HEK293T (cell line): Measurements from ENCODE around the gene SLC31A2.

Experiments
- CTBP1 ChIP-seq: fragments of 450-650 bp; IDR thresholded peaks from 2 replicates; pipeline ENCODE4 v1.6.1; 2016; ENCODE audit warnings: borderline replicate concordance
- ELF4 ChIP-seq: fragments of 450-650 bp; IDR thresholded peaks from 2 replicates; pipeline ENCODE4 v1.6.1; 2017; ENCODE audit warnings: antibody characterized with exemption
- FOXA1 ChIP-seq: fragments of 450-650 bp; IDR thresholded peaks from 2 replicates; pipeline ENCODE4 v1.6.1; 2016; ENCODE audit warnings: mild to moderate bottlenecking
- FOXK2 ChIP-seq: fragments of 450-650 bp; IDR thresholded peaks from 2 replicates; pipeline ENCODE4 v1.6.1; 2016; ENCODE audit warnings: mild to moderate bottlenecking
- FOXM1 ChIP-seq: fragments of 450-650 bp; IDR thresholded peaks from 2 replicates; pipeline ENCODE4 v1.6.1; 2017; ENCODE audit warnings: mild to moderate bottlenecking, borderline replicate concordance
- HDGF ChIP-seq: fragments of 450-650 bp; IDR thresholded peaks from 2 replicates; pipeline ENCODE4 v1.6.1; 2017; ENCODE audit warnings: antibody characterized with exemption, borderline replicate concordance
- L3MBTL2 ChIP-seq: fragments of 450-650 bp; conservative IDR thresholded peaks from 2 replicates; pipeline ENCODE4 v1.6.1; 2016; ENCODE audit warnings: mild to moderate bottlenecking
- LEF1 ChIP-seq: fragments of 450-650 bp; IDR thresholded peaks from 2 replicates; pipeline ENCODE4 v1.6.1; 2017; ENCODE audit warnings: mild to moderate bottlenecking, borderline replicate concordance
- NFRKB ChIP-seq: fragments of 450-650 bp; IDR thresholded peaks from 2 replicates; pipeline ENCODE4 v1.6.1; 2016; ENCODE audit warnings: mild to moderate bottlenecking, moderate library complexity
- PKNOX1 ChIP-seq: fragments of 450-650 bp; IDR thresholded peaks from 2 replicates; pipeline ENCODE4 v1.6.1; 2016
- SUZ12 ChIP-seq: fragments of 450-650 bp; IDR thresholded peaks from 2 replicates; pipeline ENCODE4 v1.6.1; 2016; ENCODE audit warnings: mild to moderate bottlenecking
- TARDBP ChIP-seq: fragments of 450-650 bp; IDR thresholded peaks from 2 replicates; pipeline ENCODE4 v1.6.1; 2016

- TF ChIP-seq FOXM1 (no peak), TARDBP (no peak), SUZ12 (no peak), LEF1 (no peak), FOXK2 (no peak), L3MBTL2 (no peak), ELF4 (no peak), HDGF (no peak), NFRKB (no peak), PKNOX1 (no peak), FOXA1 (no peak), CTBP1 (no peak)
Observed at GRCh38 chr9:113158446-113158845, 7.6 kb downstream of the SLC31A2 start.
